GM12801 (cell line): ENCODE results near the gene TOB2.

Source experiments
- TF ChIP-seq, protein P1 (sequence below): IDR thresholded peaks from one replicate; pipeline ENCODE4 v1.5.1; 2011; ENCODE audit warnings: control low read depth; ENCODE audit not compliant: insufficient read length; ENCODE audit errors: extremely low read depth

TOB2 gene

DNA sequence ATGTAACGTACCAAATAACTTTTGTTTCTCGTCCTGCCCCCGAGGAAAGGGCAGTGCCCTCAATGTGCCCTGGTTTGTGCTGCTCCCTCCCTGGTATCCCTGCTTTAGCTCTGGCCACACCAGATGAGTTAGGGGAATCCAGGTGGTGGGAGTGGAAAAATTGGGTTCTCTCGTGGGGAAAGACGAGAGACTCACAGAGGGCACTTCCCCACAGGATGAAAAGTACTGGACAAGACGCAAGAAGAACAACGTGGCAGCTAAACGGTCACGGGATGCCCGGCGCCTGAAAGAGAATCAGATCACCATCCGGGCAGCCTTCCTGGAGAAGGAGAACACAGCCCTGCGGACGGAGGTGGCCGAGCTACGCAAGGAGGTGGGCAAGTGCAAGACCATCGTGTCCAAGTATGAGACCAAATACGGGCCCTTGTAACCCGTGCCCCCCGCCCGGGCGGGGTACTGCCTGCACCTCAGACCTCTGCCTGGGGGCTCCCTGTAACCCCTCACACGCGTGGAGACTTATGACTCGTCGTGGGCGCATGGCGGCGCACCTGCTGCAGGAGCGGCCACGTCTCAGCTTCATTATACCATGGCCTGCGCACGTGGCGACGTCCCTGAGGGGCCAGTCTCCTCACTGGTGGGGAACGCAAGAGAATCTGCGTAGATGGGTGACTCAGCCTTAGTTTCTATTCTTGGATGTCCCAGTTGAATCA lies 50.9 kb downstream of the TOB2 start:
- TF ChIP-seq, protein P1, sequence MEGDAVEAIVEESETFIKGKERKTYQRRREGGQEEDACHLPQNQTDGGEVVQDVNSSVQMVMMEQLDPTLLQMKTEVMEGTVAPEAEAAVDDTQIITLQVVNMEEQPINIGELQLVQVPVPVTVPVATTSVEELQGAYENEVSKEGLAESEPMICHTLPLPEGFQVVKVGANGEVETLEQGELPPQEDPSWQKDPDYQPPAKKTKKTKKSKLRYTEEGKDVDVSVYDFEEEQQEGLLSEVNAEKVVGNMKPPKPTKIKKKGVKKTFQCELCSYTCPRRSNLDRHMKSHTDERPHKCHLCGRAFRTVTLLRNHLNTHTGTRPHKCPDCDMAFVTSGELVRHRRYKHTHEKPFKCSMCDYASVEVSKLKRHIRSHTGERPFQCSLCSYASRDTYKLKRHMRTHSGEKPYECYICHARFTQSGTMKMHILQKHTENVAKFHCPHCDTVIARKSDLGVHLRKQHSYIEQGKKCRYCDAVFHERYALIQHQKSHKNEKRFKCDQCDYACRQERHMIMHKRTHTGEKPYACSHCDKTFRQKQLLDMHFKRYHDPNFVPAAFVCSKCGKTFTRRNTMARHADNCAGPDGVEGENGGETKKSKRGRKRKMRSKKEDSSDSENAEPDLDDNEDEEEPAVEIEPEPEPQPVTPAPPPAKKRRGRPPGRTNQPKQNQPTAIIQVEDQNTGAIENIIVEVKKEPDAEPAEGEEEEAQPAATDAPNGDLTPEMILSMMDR: no peak

DNA sequence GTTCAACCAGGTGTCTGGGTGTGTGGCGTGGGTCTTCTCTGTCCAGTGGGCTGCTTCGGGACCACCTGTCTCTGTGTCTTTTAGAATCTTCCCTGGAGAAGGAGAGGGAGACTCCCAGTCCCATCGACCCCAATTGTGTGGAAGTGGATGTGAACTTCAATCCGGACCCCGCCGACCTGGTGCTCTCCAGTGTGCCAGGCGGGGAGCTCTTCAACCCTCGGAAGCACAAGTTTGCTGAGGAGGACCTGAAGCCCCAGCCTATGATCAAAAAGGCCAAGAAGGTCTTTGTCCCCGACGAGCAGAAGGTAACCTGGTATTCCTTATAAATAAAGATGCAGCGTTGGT lies 52.6 kb downstream of the TOB2 start:
- TF ChIP-seq, protein P1: no peak

DNA sequence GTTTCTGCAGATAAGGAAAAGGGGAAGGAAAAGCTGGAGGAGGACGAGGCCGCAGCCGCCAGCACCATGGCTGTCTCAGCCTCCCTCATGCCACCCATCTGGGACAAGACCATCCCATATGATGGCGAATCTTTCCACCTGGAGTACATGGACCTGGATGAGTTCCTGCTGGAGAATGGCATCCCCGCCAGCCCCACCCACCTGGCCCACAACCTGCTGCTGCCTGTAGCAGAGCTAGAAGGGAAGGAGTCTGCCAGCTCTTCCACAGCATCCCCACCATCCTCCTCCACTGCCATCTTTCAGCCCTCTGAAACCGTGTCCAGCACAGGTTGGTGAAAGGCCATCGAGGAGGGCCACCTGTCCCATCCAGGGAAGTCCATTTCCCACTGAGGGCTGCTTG lies 59.3 kb downstream of the TOB2 start:
- TF ChIP-seq, protein P1: no peak

DNA sequence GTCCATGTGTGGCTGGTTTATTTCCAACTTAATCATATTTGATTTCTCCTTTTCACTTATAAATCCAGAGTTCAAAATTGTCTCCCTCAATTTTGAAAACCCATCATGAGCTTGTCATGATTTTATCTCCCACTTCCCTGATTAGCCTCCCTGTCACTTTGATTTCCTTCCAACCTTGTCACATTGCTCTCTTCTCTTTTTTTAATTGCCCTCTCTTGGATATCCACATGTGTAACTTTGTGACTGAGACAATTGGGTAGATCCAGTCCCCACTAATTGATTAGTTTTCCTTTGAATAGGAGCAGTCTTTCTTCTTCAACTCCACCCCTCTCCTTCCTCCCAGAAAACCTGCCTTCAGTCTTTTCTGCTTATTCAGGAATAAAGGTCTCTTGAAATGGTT lies 62.5 kb downstream of the TOB2 start:
- TF ChIP-seq, protein P1: no peak
